Activated T-cell treated with anti-CD3 and anti-CD28 coated beads, Interleukin-2, amount 50 U/mL, for 24 hours (primary cell): ENCODE data around the gene TXNDC11.
A peak's percentile ranks its signal among the peaks of the same experiment; 100 is the strongest.

Experiments
- DNase-seq: peaks from one replicate; pipeline ENCODE4 v3.0.0-alpha.2; 2020
- H3K27ac Mint-ChIP-seq: 2 replicates; pipeline ENCODE4 v1.8.0; 2020; ENCODE audit warnings: mild to moderate bottlenecking, mixed read lengths
- H3K27me3 Mint-ChIP-seq: 2 replicates; pipeline ENCODE4 v1.8.0; 2020; ENCODE audit warnings: mixed read lengths
- H3K36me3 Mint-ChIP-seq: 2 replicates; pipeline ENCODE4 v1.8.0; 2020; ENCODE audit warnings: low read depth, mixed read lengths
- H3K4me1 Mint-ChIP-seq: 2 replicates; pipeline ENCODE4 v1.8.0; 2020; ENCODE audit warnings: low read depth, mixed read lengths
- H3K4me3 Mint-ChIP-seq: 2 replicates; pipeline ENCODE4 v1.8.0; 2020; ENCODE audit warnings: mild to moderate bottlenecking, moderate library complexity, mixed read lengths
- H3K9me3 Mint-ChIP-seq: 2 replicates; pipeline ENCODE4 v1.8.0; 2020; ENCODE audit warnings: mixed read lengths

Gene TXNDC11

GRCh38 chr16:11681556-11681955, 61.1 kb downstream of the TXNDC11 start:
- DNase-seq = no peak
- H3K9me3 Mint-ChIP-seq = no peaks in the 10 kb centered on the region
- peak overlapping the region; percentile 88 for H3K27ac Mint-ChIP-seq
- no peaks in the 10 kb centered on the region for H3K27me3 Mint-ChIP-seq
- H3K36me3 Mint-ChIP-seq = peaks cover 97% of the 10 kb centered on the region
- no peak overlapping the region for H3K4me3 Mint-ChIP-seq
- peaks cover 68% of the 10 kb centered on the region for H3K4me1 Mint-ChIP-seq

- H3K36me3 Mint-ChIP-seq = peaks cover 96% of the 10 kb centered on the region
- peaks cover 79% of the 10 kb centered on the region for H3K4me1 Mint-ChIP-seq
- H3K9me3 Mint-ChIP-seq = no peaks in the 10 kb centered on the region
- H3K27me3 Mint-ChIP-seq = no peaks in the 10 kb centered on the region
- no peak overlapping the region for H3K4me3 Mint-ChIP-seq
- no peak for DNase-seq
- H3K27ac Mint-ChIP-seq = peak overlapping the region; percentile 88
Measured at GRCh38 chr16:11679941-11680911, 62.4 kb downstream of the TXNDC11 start.

- H3K36me3 Mint-ChIP-seq = peaks cover 86% of the 10 kb centered on the region
- DNase-seq = no peak
- H3K4me3 Mint-ChIP-seq = no peak overlapping the region
- peak overlapping the region; percentile 55 for H3K27ac Mint-ChIP-seq
- no peaks in the 10 kb centered on the region for H3K9me3 Mint-ChIP-seq
- H3K4me1 Mint-ChIP-seq = peaks cover 85% of the 10 kb centered on the region
- H3K27me3 Mint-ChIP-seq = no peaks in the 10 kb centered on the region
Measured at GRCh38 chr16:11679250-11679649, 63.4 kb downstream of the TXNDC11 start.

DNA sequence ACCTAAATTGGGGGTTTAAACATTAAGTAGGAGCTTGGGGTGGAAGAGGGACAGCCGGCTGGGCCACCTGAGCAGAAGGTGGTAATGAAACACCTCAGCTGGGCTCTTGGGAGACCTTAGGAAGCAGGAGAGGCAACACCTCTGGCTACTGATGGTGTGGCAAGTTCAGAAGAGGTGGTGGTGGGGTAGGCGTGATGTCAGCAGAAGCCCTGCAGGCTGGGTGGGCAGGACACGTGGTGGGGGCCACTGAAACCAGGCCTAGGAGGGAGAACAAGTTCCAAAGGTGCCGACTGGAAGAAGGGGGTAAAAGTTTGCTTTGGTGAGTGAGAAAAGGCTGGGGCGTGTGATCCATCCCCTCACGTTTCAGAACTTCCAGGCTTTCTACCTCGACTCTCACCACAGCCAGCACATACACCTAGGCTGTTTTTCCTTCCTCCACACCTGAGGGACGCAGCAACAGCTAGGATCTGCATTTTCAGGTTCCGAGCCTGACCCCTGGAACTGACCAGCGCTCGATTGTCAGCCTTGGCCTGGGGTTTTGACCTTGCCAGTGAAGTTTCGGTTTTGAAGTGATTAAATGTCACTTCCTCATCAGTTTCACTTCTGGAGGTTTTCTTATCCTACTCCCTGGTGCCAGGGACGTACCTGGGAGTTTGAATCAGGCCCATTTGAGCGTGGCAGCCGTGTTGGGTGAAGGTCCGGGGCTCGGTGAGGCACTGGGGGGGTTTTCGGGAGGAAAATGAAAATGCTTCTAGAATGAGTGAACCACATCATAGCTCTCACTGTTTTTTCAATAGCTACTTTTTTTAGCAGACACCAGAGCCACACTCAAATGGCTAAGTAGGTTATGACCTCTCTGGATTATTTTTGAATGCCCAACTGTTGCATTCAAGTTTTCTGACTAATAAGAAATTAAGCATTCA, 64.4 kb downstream of the TXNDC11 start:
- no peaks in the 10 kb centered on the region for H3K9me3 Mint-ChIP-seq
- no peak overlapping the region for H3K4me3 Mint-ChIP-seq
- H3K36me3 Mint-ChIP-seq = peaks cover 76% of the 10 kb centered on the region
- peaks cover 86% of the 10 kb centered on the region for H3K4me1 Mint-ChIP-seq
- H3K27ac Mint-ChIP-seq = peak overlapping the region; percentile 80
- no peak for DNase-seq
- no peaks in the 10 kb centered on the region for H3K27me3 Mint-ChIP-seq

GRCh38 chr16:11677451-11677951, 65.2 kb downstream of the TXNDC11 start:
- no peak for DNase-seq
- peak overlapping the region; percentile 80 for H3K27ac Mint-ChIP-seq
- peaks cover 69% of the 10 kb centered on the region for H3K36me3 Mint-ChIP-seq
- H3K9me3 Mint-ChIP-seq = no peaks in the 10 kb centered on the region
- no peaks in the 10 kb centered on the region for H3K27me3 Mint-ChIP-seq
- peaks cover 86% of the 10 kb centered on the region for H3K4me1 Mint-ChIP-seq
- H3K4me3 Mint-ChIP-seq = no peak overlapping the region

DNA sequence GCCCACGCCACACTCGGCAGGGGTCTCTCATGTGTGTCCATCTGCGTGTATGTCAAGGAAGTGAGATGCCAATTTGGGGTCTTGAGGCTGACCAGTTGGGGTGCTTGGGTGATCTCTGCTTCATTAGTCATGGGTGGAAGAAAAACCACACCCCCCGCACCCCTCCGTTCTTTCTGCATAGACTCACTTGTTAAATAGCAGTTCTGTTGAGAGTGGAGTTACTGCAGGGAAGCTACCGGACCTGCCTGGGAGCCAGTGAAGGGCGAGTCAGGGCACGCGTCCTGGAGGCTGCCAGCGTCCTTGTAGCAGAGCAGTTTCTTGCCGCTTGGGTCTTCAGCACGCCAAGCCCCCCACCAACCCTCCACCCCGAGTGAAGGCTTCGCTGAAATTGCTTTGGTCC, 65.9 kb downstream of the TXNDC11 start:
- Mint-ChIP-seq H3K27me3 (no peaks in the 10 kb centered on the region), H3K9me3 (no peaks in the 10 kb centered on the region), H3K4me3 (no peak overlapping the region), H3K27ac (peak overlapping the region; percentile 80), H3K4me1 (peaks cover 86% of the 10 kb centered on the region), H3K36me3 (peaks cover 62% of the 10 kb centered on the region)
- DNase-seq = no peak

DNA sequence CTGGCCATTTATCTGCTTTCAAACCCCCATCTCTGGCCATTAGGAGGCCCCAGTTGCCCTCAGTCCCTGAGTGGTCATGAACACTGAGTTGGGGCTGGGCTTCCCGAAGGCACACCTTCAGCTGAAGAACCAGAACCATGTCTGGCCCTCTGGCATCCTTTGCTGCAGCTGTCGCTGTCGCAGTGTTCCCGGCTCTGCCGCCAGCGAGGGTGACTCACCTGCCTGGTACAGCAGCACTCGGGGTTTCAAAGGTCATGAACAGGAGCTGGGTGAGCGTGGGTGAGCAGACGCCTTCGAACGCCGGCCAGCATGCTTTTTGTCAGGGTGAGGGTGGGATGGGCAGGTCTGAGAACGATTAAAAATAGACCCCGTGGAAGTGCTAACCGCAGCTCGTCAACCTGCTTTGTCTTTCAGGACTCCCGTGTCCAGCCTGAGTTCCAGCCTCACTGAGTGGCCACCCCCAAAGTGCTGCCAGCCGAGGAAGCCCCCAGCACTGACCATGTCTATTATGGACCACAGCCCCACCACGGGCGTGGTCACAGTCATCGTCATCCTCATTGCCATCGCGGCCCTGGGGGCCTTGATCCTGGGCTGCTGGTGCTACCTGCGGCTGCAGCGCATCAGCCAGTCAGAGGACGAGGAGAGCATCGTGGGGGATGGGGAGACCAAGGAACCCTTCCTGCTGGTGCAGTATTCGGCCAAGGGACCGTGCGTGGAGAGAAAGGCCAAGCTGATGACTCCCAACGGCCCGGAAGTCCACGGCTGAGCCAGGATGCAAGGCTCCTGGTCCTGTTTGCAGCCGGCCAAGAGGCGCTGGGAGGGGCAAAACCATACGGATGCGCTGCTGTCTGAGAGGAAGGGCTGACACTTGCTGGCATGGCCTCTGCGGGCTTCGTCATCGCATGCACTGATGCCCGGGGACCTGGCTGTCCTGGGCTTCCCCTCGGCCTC, 66.8 kb downstream of the TXNDC11 start:
- H3K9me3 Mint-ChIP-seq = no peaks in the 10 kb centered on the region
- peaks cover 54% of the 10 kb centered on the region for H3K36me3 Mint-ChIP-seq
- H3K4me1 Mint-ChIP-seq = peaks cover 86% of the 10 kb centered on the region
- no peak overlapping the region for H3K4me3 Mint-ChIP-seq
- DNase-seq = no peak
- no peaks in the 10 kb centered on the region for H3K27me3 Mint-ChIP-seq
- H3K27ac Mint-ChIP-seq = peak overlapping the region; percentile 81

GRCh38 chr16:11674818-11675560, 67.7 kb downstream of the TXNDC11 start:
- peaks cover 86% of the 10 kb centered on the region for H3K4me1 Mint-ChIP-seq
- H3K9me3 Mint-ChIP-seq = no peaks in the 10 kb centered on the region
- H3K27ac Mint-ChIP-seq = peak overlapping the region; percentile 90
- H3K4me3 Mint-ChIP-seq = no peak overlapping the region
- no peaks in the 10 kb centered on the region for H3K27me3 Mint-ChIP-seq
- DNase-seq = no peak
- H3K36me3 Mint-ChIP-seq = peaks cover 45% of the 10 kb centered on the region

- peaks cover 87% of the 10 kb centered on the region for H3K4me1 Mint-ChIP-seq
- no peak overlapping the region for H3K4me3 Mint-ChIP-seq
- no peak for DNase-seq
- H3K36me3 Mint-ChIP-seq = peaks cover 38% of the 10 kb centered on the region
- H3K27me3 Mint-ChIP-seq = no peaks in the 10 kb centered on the region
- H3K27ac Mint-ChIP-seq = peak overlapping the region; percentile 90
- no peaks in the 10 kb centered on the region for H3K9me3 Mint-ChIP-seq
Measured at GRCh38 chr16:11674001-11674817, 68.4 kb downstream of the TXNDC11 start.

DNA sequence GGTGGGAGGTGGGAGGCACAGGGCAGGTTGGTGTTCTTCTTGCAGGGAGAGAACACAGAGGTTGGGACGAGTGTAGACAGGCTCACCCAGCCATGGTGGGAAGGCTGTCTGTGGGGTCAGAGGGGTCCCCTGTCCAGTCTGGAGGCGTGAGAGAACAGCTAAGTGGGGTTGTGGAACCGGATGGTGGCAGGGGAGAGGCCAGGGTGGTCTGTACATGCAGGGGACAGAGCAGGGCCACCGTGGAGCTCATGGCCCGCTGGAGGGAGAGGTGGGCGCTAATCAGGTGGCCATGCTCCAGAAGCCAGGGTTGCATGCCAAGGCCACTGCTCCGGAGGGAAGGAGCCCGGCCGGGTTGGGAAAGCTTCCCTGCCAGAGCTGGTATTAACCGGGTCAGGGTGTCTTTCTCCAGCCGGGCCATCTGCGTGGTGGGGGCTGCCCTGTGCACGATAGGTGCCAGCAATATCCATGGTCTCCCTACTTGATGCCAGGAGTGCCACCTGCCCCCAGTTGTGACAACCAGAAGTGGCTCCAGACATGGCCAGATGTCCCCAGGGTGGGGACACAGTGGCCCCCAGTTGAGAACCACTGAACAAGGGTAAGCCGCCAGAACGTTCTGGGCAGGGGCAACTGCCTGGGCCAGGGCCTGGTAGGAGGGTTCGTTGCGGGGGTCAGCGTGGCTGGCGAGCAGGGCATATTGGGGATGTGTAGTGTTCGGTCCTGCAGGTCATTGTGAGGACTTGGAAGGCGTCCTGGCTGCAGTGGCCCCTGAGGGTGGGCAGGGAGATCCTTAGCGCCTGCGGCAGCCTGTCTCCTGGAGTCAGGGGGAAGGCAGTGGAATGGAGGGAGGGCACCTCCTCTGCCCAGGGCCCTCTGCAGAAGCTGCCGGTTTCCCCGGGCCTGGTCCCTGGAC, 69.3 kb downstream of the TXNDC11 start:
- no peaks in the 10 kb centered on the region for H3K9me3 Mint-ChIP-seq
- peaks cover 80% of the 10 kb centered on the region for H3K4me1 Mint-ChIP-seq
- H3K36me3 Mint-ChIP-seq = peaks cover 30% of the 10 kb centered on the region
- no peaks in the 10 kb centered on the region for H3K27me3 Mint-ChIP-seq
- H3K4me3 Mint-ChIP-seq = no peak overlapping the region
- H3K27ac Mint-ChIP-seq = peak overlapping the region; percentile 90
- no peak for DNase-seq

DNA sequence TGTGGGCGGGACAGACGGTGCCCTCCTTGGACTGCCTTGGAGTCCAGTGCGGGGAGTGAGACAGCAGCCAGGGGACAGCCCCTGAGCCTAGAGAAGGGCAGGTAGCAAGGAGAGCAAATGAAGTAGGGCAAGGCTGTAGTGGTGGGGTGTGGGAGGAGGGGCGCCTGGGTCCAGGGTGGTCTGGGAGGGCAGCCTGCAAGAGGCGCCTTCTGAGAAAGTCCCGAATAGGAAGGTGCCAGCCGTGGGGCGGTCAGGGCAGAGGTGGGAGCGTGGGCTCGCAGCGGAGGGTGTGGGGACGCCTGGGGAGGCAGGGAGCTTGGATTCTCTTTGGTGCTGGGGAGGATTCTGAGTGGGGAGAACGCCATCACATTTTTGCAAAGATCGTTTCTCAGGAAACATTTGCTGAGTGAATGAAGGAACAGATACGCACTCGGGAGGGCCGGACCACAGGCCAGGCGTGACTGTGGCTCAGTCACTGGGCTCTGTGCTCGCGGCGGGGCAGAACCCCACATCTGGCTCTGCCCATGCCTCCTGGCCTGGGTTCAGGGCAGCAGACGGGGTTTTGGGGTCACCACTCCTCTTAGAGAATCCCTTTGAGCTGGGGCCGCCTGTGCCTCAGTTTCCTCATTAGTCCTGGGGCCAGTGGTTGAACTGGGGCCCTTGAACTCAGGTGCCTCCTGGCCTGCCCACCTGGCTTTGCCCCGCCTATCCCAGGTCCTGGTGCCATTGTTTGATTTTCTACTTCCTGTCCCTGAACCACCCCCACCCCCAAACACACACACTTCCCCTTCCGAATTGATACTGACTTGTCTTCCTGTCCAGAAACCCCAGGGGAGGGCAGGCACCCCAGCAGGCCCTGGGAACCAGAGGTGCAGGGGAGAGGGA, 70.2 kb downstream of the TXNDC11 start:
- H3K9me3 Mint-ChIP-seq = no peaks in the 10 kb centered on the region
- H3K4me3 Mint-ChIP-seq = no peak overlapping the region
- peak overlapping the region; percentile 90 for H3K27ac Mint-ChIP-seq
- H3K36me3 Mint-ChIP-seq = peaks cover 21% of the 10 kb centered on the region
- DNase-seq = no peak
- H3K27me3 Mint-ChIP-seq = no peaks in the 10 kb centered on the region
- H3K4me1 Mint-ChIP-seq = peaks cover 75% of the 10 kb centered on the region
